ENCODE data around the gene PDGFRB.

PDGFRB gene

GRCh38 chr5:150153483-150153882, 2.2 kb downstream of the PDGFRB start:
- no peaks in the 10 kb centered on the region for H3K36me3 Mint-ChIP-seq
- H3K4me3 Mint-ChIP-seq: no peak overlapping the region
- no peaks in the 10 kb centered on the region for H3K9me3 Mint-ChIP-seq
- ATAC-seq (ENCODE audit: low read depth) (no peak), DNase-seq (ENCODE audit: low spot score in 2 of 2) (no peak)
- H3K27me3 Mint-ChIP-seq: peaks cover 2% of the 10 kb centered on the region
- H3K4me1 Mint-ChIP-seq: peaks cover 16% of the 10 kb centered on the region
- no peak overlapping the region for H3K27ac Mint-ChIP-seq

GRCh38 chr5:150152636-150153462, 2.8 kb downstream of the PDGFRB start:
- H3K4me1 Mint-ChIP-seq: peaks cover 16% of the 10 kb centered on the region
- ATAC-seq (ENCODE audit: low read depth) (no peak), DNase-seq (ENCODE audit: low spot score in 2 of 2) (no peak)
- H3K27me3 Mint-ChIP-seq: peaks cover 2% of the 10 kb centered on the region
- H3K27ac Mint-ChIP-seq: no peak overlapping the region
- H3K36me3 Mint-ChIP-seq: no peaks in the 10 kb centered on the region
- H3K4me3 Mint-ChIP-seq: no peak overlapping the region
- no peaks in the 10 kb centered on the region for H3K9me3 Mint-ChIP-seq

- peaks cover 3% of the 10 kb centered on the region for H3K27me3 Mint-ChIP-seq
- H3K27ac Mint-ChIP-seq: no peak overlapping the region
- H3K4me1 Mint-ChIP-seq: peaks cover 9% of the 10 kb centered on the region
- DNase-seq (ENCODE audit: low spot score in 2 of 2) (no peak), ATAC-seq (ENCODE audit: low read depth) (no peak)
- H3K4me3 Mint-ChIP-seq: no peak overlapping the region
- no peaks in the 10 kb centered on the region for H3K36me3 Mint-ChIP-seq
- no peaks in the 10 kb centered on the region for H3K9me3 Mint-ChIP-seq
These were observed 6.0 kb downstream of the PDGFRB start for GRCh38 chr5:150149618-150150017.

- Mint-ChIP-seq H3K27me3 (peaks cover 3% of the 10 kb centered on the region), H3K4me3 (no peak overlapping the region), H3K36me3 (no peaks in the 10 kb centered on the region), H3K27ac (no peak overlapping the region), H3K9me3 (no peaks in the 10 kb centered on the region), H3K4me1 (peaks cover 3% of the 10 kb centered on the region)
- ATAC-seq (ENCODE audit: low read depth) (no peak), DNase-seq (ENCODE audit: low spot score in 2 of 2) (no peak)
These were observed 7.3 kb downstream of the PDGFRB start for GRCh38 chr5:150148117-150148927.

GRCh38 chr5:150147670-150148069, 8.0 kb downstream of the PDGFRB start:
- H3K27ac Mint-ChIP-seq: no peak overlapping the region
- DNase-seq (ENCODE audit: low spot score in 2 of 2) (no peak), ATAC-seq (ENCODE audit: low read depth) (no peak)
- peaks cover 3% of the 10 kb centered on the region for H3K27me3 Mint-ChIP-seq
- peaks cover 3% of the 10 kb centered on the region for H3K4me1 Mint-ChIP-seq
- no peaks in the 10 kb centered on the region for H3K36me3 Mint-ChIP-seq
- no peaks in the 10 kb centered on the region for H3K9me3 Mint-ChIP-seq
- H3K4me3 Mint-ChIP-seq: no peak overlapping the region

GRCh38 chr5:150146862-150147601, 8.6 kb downstream of the PDGFRB start:
- H3K4me3 Mint-ChIP-seq: no peak overlapping the region
- H3K27ac Mint-ChIP-seq: no peak overlapping the region
- DNase-seq (ENCODE audit: low spot score in 2 of 2) (no peak), ATAC-seq (ENCODE audit: low read depth) (no peak)
- H3K9me3 Mint-ChIP-seq: no peaks in the 10 kb centered on the region
- H3K4me1 Mint-ChIP-seq: peaks cover 3% of the 10 kb centered on the region
- H3K27me3 Mint-ChIP-seq: peaks cover 3% of the 10 kb centered on the region
- no peaks in the 10 kb centered on the region for H3K36me3 Mint-ChIP-seq

- no peak overlapping the region for H3K4me3 Mint-ChIP-seq
- DNase-seq (ENCODE audit: low spot score in 2 of 2) (no peak), ATAC-seq (ENCODE audit: low read depth) (no peak)
- H3K9me3 Mint-ChIP-seq: no peaks in the 10 kb centered on the region
- no peaks in the 10 kb centered on the region for H3K36me3 Mint-ChIP-seq
- H3K4me1 Mint-ChIP-seq: peaks cover 4% of the 10 kb centered on the region
- H3K27ac Mint-ChIP-seq: no peak overlapping the region
- peaks cover 3% of the 10 kb centered on the region for H3K27me3 Mint-ChIP-seq
These were observed 9.4 kb downstream of the PDGFRB start for GRCh38 chr5:150146235-150146634.

GRCh38 chr5:150144879-150145278, 10.8 kb downstream of the PDGFRB start:
- Mint-ChIP-seq H3K27ac (no peak overlapping the region), H3K27me3 (peaks cover 3% of the 10 kb centered on the region), H3K9me3 (no peaks in the 10 kb centered on the region), H3K36me3 (no peaks in the 10 kb centered on the region), H3K4me3 (no peak overlapping the region), H3K4me1 (peaks cover 5% of the 10 kb centered on the region)
- ATAC-seq (ENCODE audit: low read depth): no peak
- DNase-seq (ENCODE audit: low spot score in 2 of 2): no peak

- H3K9me3 Mint-ChIP-seq: no peaks in the 10 kb centered on the region
- ATAC-seq (ENCODE audit: low read depth) (no peak), DNase-seq (ENCODE audit: low spot score in 2 of 2) (no peak)
- no peaks in the 10 kb centered on the region for H3K36me3 Mint-ChIP-seq
- H3K27ac Mint-ChIP-seq: no peak overlapping the region
- peaks cover 3% of the 10 kb centered on the region for H3K27me3 Mint-ChIP-seq
- H3K4me1 Mint-ChIP-seq: peaks cover 5% of the 10 kb centered on the region
- H3K4me3 Mint-ChIP-seq: no peak overlapping the region
These were observed 11.3 kb downstream of the PDGFRB start for GRCh38 chr5:150144246-150144801.

GRCh38 chr5:150143350-150144245, 12.0 kb downstream of the PDGFRB start:
- DNase-seq (ENCODE audit: low spot score in 2 of 2): no peak
- no peak for ATAC-seq (ENCODE audit: low read depth)
- H3K4me1 Mint-ChIP-seq: peaks cover 5% of the 10 kb centered on the region
- H3K9me3 Mint-ChIP-seq: no peaks in the 10 kb centered on the region
- no peaks in the 10 kb centered on the region for H3K36me3 Mint-ChIP-seq
- H3K4me3 Mint-ChIP-seq: no peak overlapping the region
- H3K27me3 Mint-ChIP-seq: peaks cover 3% of the 10 kb centered on the region
- no peak overlapping the region for H3K27ac Mint-ChIP-seq

GRCh38 chr5:150142959-150143349, 12.7 kb downstream of the PDGFRB start:
- ATAC-seq (ENCODE audit: low read depth) (no peak), DNase-seq (ENCODE audit: low spot score in 2 of 2) (no peak)
- H3K4me1 Mint-ChIP-seq: peaks cover 5% of the 10 kb centered on the region
- no peaks in the 10 kb centered on the region for H3K9me3 Mint-ChIP-seq
- no peak overlapping the region for H3K27ac Mint-ChIP-seq
- no peaks in the 10 kb centered on the region for H3K36me3 Mint-ChIP-seq
- peaks cover 5% of the 10 kb centered on the region for H3K27me3 Mint-ChIP-seq
- H3K4me3 Mint-ChIP-seq: no peak overlapping the region

- Mint-ChIP-seq H3K27ac (no peak overlapping the region), H3K4me3 (no peak overlapping the region), H3K36me3 (no peaks in the 10 kb centered on the region), H3K27me3 (peaks cover 6% of the 10 kb centered on the region), H3K9me3 (no peaks in the 10 kb centered on the region), H3K4me1 (peaks cover 5% of the 10 kb centered on the region)
- DNase-seq (ENCODE audit: low spot score in 2 of 2) (no peak), ATAC-seq (ENCODE audit: low read depth) (no peak)
These were observed 13.3 kb downstream of the PDGFRB start for GRCh38 chr5:150142185-150142958.
